WERI-Rb-1 (cell line): ENCODE results near the gene TRPC6.

Experiments used
- DNase-seq: peaks from one replicate; pipeline ENCODE4 v3.0.0-alpha.2; 2020
- H3K27ac ChIP-seq: fragments of 250-450 bp; sonication (Bioruptor Pico); 2 replicates; pipeline ENCODE4 v1.5.1; 2020; ENCODE audit warnings: mild to moderate bottlenecking, moderate library complexity
- H3K27me3 ChIP-seq: fragments of 250-450 bp; sonication (Bioruptor Pico); 2 replicates; pipeline ENCODE4 v1.5.1; 2021; ENCODE audit warnings: mild to moderate bottlenecking, low read depth, moderate library complexity; ENCODE audit not compliant: insufficient read depth, severe bottlenecking
- H3K36me3 ChIP-seq: fragments of 250-450 bp; sonication (Bioruptor Pico); 2 replicates; pipeline ENCODE4 v1.5.1; 2020; ENCODE audit warnings: mild to moderate bottlenecking, moderate library complexity
- H3K4me3 ChIP-seq: 2 replicates; pipeline ENCODE4 v1.5.1; 2011; ENCODE audit warnings: low read depth, mild to moderate bottlenecking, control low read depth, low read length
- H3K9me3 ChIP-seq: fragments of 250-450 bp; sonication (Bioruptor Pico); 2 replicates; pipeline ENCODE4 v1.5.1; 2021; ENCODE audit warnings: mild to moderate bottlenecking, moderate library complexity; ENCODE audit not compliant: severe bottlenecking
- TF ChIP-seq, protein P1 (sequence below): IDR thresholded peaks from 2 replicates; pipeline ENCODE4 v1.5.1; 2011; ENCODE audit warnings: low read depth, mild to moderate bottlenecking, control low read depth, inconsistent platforms, low read length

TRPC6 gene

DNA sequence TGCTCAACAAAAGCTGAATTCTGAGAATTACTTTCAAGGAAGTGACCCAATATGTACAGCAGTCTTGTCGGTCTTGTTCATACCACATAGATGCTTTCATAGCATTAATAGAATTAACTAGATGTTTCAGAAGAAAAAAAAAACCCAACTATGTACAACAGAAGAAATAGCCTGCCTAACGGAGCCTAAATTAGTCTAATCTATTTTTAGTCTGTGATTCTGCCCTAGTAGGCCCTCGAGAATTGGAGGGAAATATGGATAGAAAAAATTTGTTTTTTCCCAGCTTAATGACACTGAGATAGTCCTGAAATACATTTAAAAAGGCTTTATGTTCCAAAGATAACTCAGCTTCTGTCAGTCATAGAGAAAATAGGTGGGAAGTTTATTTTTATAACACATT is 17.1 kb upstream of the TRPC6 start:
- DNase-seq: no peak
- Histone ChIP-seq H3K27me3 (no peaks in the 10 kb centered on the region), H3K9me3 (no peaks in the 10 kb centered on the region), H3K27ac (no peak overlapping the region), H3K36me3 (no peaks in the 10 kb centered on the region), H3K4me3 (no peak overlapping the region)
- TF ChIP-seq, protein P1, sequence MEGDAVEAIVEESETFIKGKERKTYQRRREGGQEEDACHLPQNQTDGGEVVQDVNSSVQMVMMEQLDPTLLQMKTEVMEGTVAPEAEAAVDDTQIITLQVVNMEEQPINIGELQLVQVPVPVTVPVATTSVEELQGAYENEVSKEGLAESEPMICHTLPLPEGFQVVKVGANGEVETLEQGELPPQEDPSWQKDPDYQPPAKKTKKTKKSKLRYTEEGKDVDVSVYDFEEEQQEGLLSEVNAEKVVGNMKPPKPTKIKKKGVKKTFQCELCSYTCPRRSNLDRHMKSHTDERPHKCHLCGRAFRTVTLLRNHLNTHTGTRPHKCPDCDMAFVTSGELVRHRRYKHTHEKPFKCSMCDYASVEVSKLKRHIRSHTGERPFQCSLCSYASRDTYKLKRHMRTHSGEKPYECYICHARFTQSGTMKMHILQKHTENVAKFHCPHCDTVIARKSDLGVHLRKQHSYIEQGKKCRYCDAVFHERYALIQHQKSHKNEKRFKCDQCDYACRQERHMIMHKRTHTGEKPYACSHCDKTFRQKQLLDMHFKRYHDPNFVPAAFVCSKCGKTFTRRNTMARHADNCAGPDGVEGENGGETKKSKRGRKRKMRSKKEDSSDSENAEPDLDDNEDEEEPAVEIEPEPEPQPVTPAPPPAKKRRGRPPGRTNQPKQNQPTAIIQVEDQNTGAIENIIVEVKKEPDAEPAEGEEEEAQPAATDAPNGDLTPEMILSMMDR: no peak

GRCh38 chr11:101586965-101587364 is 3.2 kb upstream of the TRPC6 start:
- no peak for DNase-seq

GRCh38 chr11:101584655-101585054 is 848 bp upstream of the TRPC6 start:
- no peak for DNase-seq
- Histone ChIP-seq H3K9me3 (no peaks in the 10 kb centered on the region), H3K27me3 (peaks cover 41% of the 10 kb centered on the region), H3K4me3 (no peak overlapping the region), H3K36me3 (no peaks in the 10 kb centered on the region), H3K27ac (no peak overlapping the region)
- TF ChIP-seq, protein P1: no peak

More at GRCh38 chr11:101586965-101587364, 3.2 kb upstream of the TRPC6 start:
- TF ChIP-seq, protein P1: no peak
- Histone ChIP-seq H3K4me3 (no peak overlapping the region), H3K9me3 (no peaks in the 10 kb centered on the region), H3K36me3 (no peaks in the 10 kb centered on the region), H3K27me3 (peaks cover 26% of the 10 kb centered on the region), H3K27ac (no peak overlapping the region)

GRCh38 chr11:101584129-101584515 is 315 bp upstream of the TRPC6 start:
- Histone ChIP-seq H3K4me3 (no peak overlapping the region), H3K27me3 (peaks cover 41% of the 10 kb centered on the region), H3K27ac (no peak overlapping the region), H3K9me3 (no peaks in the 10 kb centered on the region), H3K36me3 (no peaks in the 10 kb centered on the region)
- TF ChIP-seq, protein P1: no peak
- no peak for DNase-seq

DNA sequence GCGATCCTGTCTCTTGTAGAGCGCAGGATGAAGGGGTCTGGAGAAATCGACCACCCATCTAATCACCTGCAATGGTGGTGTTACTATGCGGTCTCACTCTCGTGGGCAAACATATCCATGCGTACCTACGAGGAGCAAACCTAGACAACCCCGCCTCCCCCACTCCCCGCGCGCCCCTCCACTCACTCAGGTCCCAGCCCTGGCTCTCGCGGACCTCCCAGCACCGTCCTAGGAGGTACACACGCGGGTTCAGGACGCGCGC is 887 bp downstream of the TRPC6 start:
- H3K27ac ChIP-seq: no peak overlapping the region
- peak overlapping the region; percentile 43 for H3K4me3 ChIP-seq
- no peaks in the 10 kb centered on the region for H3K9me3 ChIP-seq
- DNase-seq: no peak
- H3K27me3 ChIP-seq: peaks cover 40% of the 10 kb centered on the region
- TF ChIP-seq, protein P1: no peak
- H3K36me3 ChIP-seq: no peaks in the 10 kb centered on the region

DNA sequence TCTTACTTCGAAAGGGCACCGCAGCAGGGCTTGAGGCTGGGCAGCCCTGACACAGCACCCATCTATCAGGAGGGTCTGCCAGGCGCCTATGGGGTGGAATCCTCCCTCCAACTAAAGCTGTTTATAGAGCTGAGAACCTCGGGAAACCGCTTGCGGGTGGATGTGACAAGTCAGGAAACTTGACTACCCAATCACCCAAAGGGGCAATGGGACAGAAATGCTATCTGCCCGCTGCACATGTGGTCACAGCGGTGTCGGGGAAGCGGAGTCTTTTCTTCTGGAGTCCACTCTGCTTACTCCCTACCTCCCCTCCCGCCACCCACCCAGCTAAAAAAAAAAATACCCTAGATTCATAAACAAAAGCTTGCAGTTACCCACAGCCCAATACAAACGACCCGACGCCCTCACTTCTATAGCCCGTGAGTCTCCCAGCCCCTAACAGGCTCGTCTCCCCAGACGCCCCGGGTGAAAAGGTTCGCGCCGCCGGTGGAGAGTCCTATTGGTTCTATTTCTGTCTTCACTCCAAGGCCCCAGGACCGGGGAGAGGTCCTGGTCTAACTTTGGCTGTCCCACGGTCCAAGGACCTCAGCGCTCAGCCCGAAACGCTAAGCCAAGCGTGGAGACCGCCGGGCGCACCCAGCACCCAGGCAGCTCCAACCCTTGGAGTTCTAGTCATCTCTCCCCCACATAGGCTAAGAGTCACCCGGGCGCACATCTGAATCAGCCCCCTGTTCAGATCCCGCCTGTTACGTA is 1.4 kb downstream of the TRPC6 start:
- TF ChIP-seq, protein P1: no peak
- Histone ChIP-seq H3K9me3 (no peaks in the 10 kb centered on the region), H3K27ac (no peak overlapping the region), H3K36me3 (no peaks in the 10 kb centered on the region), H3K27me3 (peaks cover 38% of the 10 kb centered on the region), H3K4me3 (peak overlapping the region; percentile 43)
- peak; percentile 9 for DNase-seq
